ES-I3 (cell line): ENCODE data around the gene GPRIN1.
"Not testable (repeated sequence)": the region's sequence is repeated elsewhere in the genome, so short reads cannot be mapped to it uniquely, and the experiment has no call there.

Experiments used
- H3K36me3 ChIP-seq: 2 replicates; pipeline ENCODE4 v1.6.1; 2013; ENCODE audit warnings: mild to moderate bottlenecking, low read length, control low read depth, moderate library complexity; ENCODE audit not compliant: insufficient read depth
- H3K4me1 ChIP-seq: 2 replicates; pipeline ENCODE4 v1.6.1; 2013; ENCODE audit warnings: mild to moderate bottlenecking, control low read depth, low read length; ENCODE audit not compliant: insufficient read depth
- H3K9ac ChIP-seq: 2 replicates; pipeline ENCODE4 v1.6.1; 2013; ENCODE audit warnings: low read depth, mild to moderate bottlenecking, low read length, moderate library complexity
- H3K9me3 ChIP-seq: 2 replicates; pipeline ENCODE4 v1.6.1; 2013; ENCODE audit warnings: mild to moderate bottlenecking, low read length, moderate library complexity; ENCODE audit not compliant: control insufficient read depth, insufficient read depth

GPRIN1 gene

GRCh38 chr5:176570044-176570443 is 39.9 kb downstream of the GPRIN1 start:
- H3K9ac ChIP-seq = no peak overlapping the region
- no peaks in the 10 kb centered on the region for H3K4me1 ChIP-seq
- H3K9me3 ChIP-seq = no peaks in the 10 kb centered on the region
- H3K36me3 ChIP-seq = no peaks in the 10 kb centered on the region

- Histone ChIP-seq H3K9me3 (no peaks in the 10 kb centered on the region), H3K36me3 (no peaks in the 10 kb centered on the region), H3K9ac (no peak overlapping the region), H3K4me1 (no peaks in the 10 kb centered on the region; the same call in 1 of the 2 replicates)
These were observed 41.3 kb downstream of the GPRIN1 start for GRCh38 chr5:176568657-176569056.

GRCh38 chr5:176565760-176566288 is 44.1 kb downstream of the GPRIN1 start:
- Histone ChIP-seq H3K9me3 (no peaks in the 10 kb centered on the region), H3K9ac (no peak overlapping the region), H3K36me3 (no peaks in the 10 kb centered on the region), H3K4me1 (no peaks in the 10 kb centered on the region; the same call in 1 of the 2 replicates)

GRCh38 chr5:176564002-176564401 is 46.0 kb downstream of the GPRIN1 start:
- no peak overlapping the region for H3K9ac ChIP-seq
- H3K9me3 ChIP-seq = no peaks in the 10 kb centered on the region
- H3K4me1 ChIP-seq = no peaks in the 10 kb centered on the region; the same call in 1 of the 2 replicates
- H3K36me3 ChIP-seq = no peaks in the 10 kb centered on the region

GRCh38 chr5:176562189-176562588 is 47.8 kb downstream of the GPRIN1 start:
- Histone ChIP-seq H3K9ac (no peak overlapping the region), H3K4me1 (no peaks in the 10 kb centered on the region; the same call in 1 of the 2 replicates), H3K36me3 (no peaks in the 10 kb centered on the region), H3K9me3 (no peaks in the 10 kb centered on the region)

GRCh38 chr5:176561259-176561658 is 48.7 kb downstream of the GPRIN1 start:
- no peaks in the 10 kb centered on the region for H3K9me3 ChIP-seq

GRCh38 chr5:176560364-176560763 is 49.6 kb downstream of the GPRIN1 start:
- Histone ChIP-seq H3K36me3 (no peaks in the 10 kb centered on the region), H3K4me1 (no peaks in the 10 kb centered on the region; the same call in 1 of the 2 replicates)

More at GRCh38 chr5:176561259-176561658, 48.7 kb downstream of the GPRIN1 start:
- H3K4me1 ChIP-seq = no peaks in the 10 kb centered on the region; the same call in 1 of the 2 replicates
- no peak overlapping the region for H3K9ac ChIP-seq
- no peaks in the 10 kb centered on the region for H3K36me3 ChIP-seq

GRCh38 chr5:176559683-176560082 is 50.3 kb downstream of the GPRIN1 start:
- Histone ChIP-seq H3K9me3 (no peaks in the 10 kb centered on the region), H3K4me1 (no peaks in the 10 kb centered on the region; the same call in 1 of the 2 replicates), H3K9ac (no peak overlapping the region), H3K36me3 (no peaks in the 10 kb centered on the region)

More at GRCh38 chr5:176560364-176560763, 49.6 kb downstream of the GPRIN1 start:
- Histone ChIP-seq H3K9ac (no peak overlapping the region), H3K9me3 (no peaks in the 10 kb centered on the region)

GRCh38 chr5:176557846-176558245 is 52.1 kb downstream of the GPRIN1 start:
- H3K4me1 ChIP-seq = peaks cover 12% of the 10 kb centered on the region
- no peak overlapping the region for H3K9ac ChIP-seq
- H3K9me3 ChIP-seq = no peaks in the 10 kb centered on the region
- no peaks in the 10 kb centered on the region for H3K36me3 ChIP-seq

- no peaks in the 10 kb centered on the region for H3K9me3 ChIP-seq
- peaks cover 12% of the 10 kb centered on the region for H3K4me1 ChIP-seq
- no peak overlapping the region for H3K9ac ChIP-seq
These were observed 56.5 kb downstream of the GPRIN1 start for GRCh38 chr5:176553260-176554085.

GRCh38 chr5:176552332-176552869 is 57.6 kb downstream of the GPRIN1 start:
- Histone ChIP-seq H3K9ac (no peak overlapping the region), H3K4me1 (peaks cover 12% of the 10 kb centered on the region), H3K36me3 (no peaks in the 10 kb centered on the region), H3K9me3 (no peaks in the 10 kb centered on the region)

More at GRCh38 chr5:176553260-176554085, 56.5 kb downstream of the GPRIN1 start:
- no peaks in the 10 kb centered on the region for H3K36me3 ChIP-seq

GRCh38 chr5:176550937-176551336 is 59.0 kb downstream of the GPRIN1 start:
- H3K9me3 ChIP-seq, H3K36me3 ChIP-seq, H3K9ac ChIP-seq: not testable (repeated sequence)
- peaks cover 12% of the 10 kb centered on the region for H3K4me1 ChIP-seq

GRCh38 chr5:176550275-176550831 is 59.6 kb downstream of the GPRIN1 start:
- Histone ChIP-seq H3K36me3 (no peaks in the 10 kb centered on the region), H3K4me1 (peaks cover 12% of the 10 kb centered on the region), H3K9ac (no peak overlapping the region), H3K9me3 (no peaks in the 10 kb centered on the region)

GRCh38 chr5:176549871-176550270 is 60.1 kb downstream of the GPRIN1 start:
- Histone ChIP-seq H3K9me3 (no peaks in the 10 kb centered on the region), H3K9ac (no peak overlapping the region), H3K4me1 (peaks cover 12% of the 10 kb centered on the region), H3K36me3 (no peaks in the 10 kb centered on the region)
